H9 (cell line): ENCODE results near the gene FAM53B. TPM values are rescaled to one million over a fixed set of nuclear protein-coding genes. Genes with fewer than 3 reads are reported as not detected.

Experiments used
- DNase-seq: peaks from one replicate; pipeline ENCODE4 v3.0.0-alpha.2; 2017
- H2AFZ ChIP-seq: one replicate; pipeline ENCODE4 v1.6.1; 2013; ENCODE audit warnings: mild to moderate bottlenecking, low read length, control low read depth, moderate library complexity
- H2AK5ac ChIP-seq: 2 replicates; pipeline ENCODE4 v1.6.1; 2013; ENCODE audit warnings: low read length, control low read depth, mixed read lengths; ENCODE audit not compliant: insufficient read length
- H2BK120ac ChIP-seq: one replicate; pipeline ENCODE4 v1.6.1; 2013; ENCODE audit warnings: low read depth, mild to moderate bottlenecking, low read length, control low read depth, inconsistent platforms; ENCODE audit not compliant: poor library complexity, severe bottlenecking
- H2BK12ac ChIP-seq: 2 replicates; pipeline ENCODE4 v1.6.1; 2013; ENCODE audit warnings: low read length, control low read depth, mixed read lengths, low read depth; ENCODE audit not compliant: insufficient read length
- H2BK15ac ChIP-seq: 2 replicates; pipeline ENCODE4 v1.6.1; 2013; ENCODE audit warnings: low read depth, low read length, control low read depth
- H2BK20ac ChIP-seq: one replicate; pipeline ENCODE4 v1.6.1; 2013; ENCODE audit warnings: low read depth, mild to moderate bottlenecking, low read length, control low read depth, inconsistent platforms; ENCODE audit not compliant: poor library complexity, severe bottlenecking
- H2BK5ac ChIP-seq: 2 replicates; pipeline ENCODE4 v1.6.1; 2013; ENCODE audit warnings: low read length, control low read depth, mixed read lengths; ENCODE audit not compliant: insufficient read length
- H3K14ac ChIP-seq: 2 replicates; pipeline ENCODE4 v1.6.1; 2013; ENCODE audit warnings: low read length, control low read depth; ENCODE audit not compliant: insufficient read depth
- H3K18ac ChIP-seq: 2 replicates; pipeline ENCODE4 v1.6.1; 2013; ENCODE audit warnings: low read depth, mild to moderate bottlenecking, mixed read lengths, low read length, control low read depth; ENCODE audit not compliant: insufficient read length
- H3K23ac ChIP-seq: 2 replicates; pipeline ENCODE4 v1.6.1; 2013; ENCODE audit warnings: low read length, control low read depth, mixed read lengths, low read depth; ENCODE audit not compliant: insufficient read length
- H3K23me2 ChIP-seq: 2 replicates; pipeline ENCODE4 v1.6.1; 2013; ENCODE audit warnings: low read depth, mild to moderate bottlenecking, mixed read lengths, low read length, control low read depth; ENCODE audit not compliant: insufficient read length, poor library complexity, severe bottlenecking
- H3K27ac ChIP-seq: 2 replicates; pipeline ENCODE4 v1.5.1; 2013; ENCODE audit warnings: low read length, control low read depth, mixed read lengths, low read depth; ENCODE audit not compliant: insufficient read length
- H3K27me3 ChIP-seq: 2 replicates; pipeline ENCODE4 v1.6.1; 2013; ENCODE audit warnings: low read length, control low read depth, inconsistent platforms; ENCODE audit not compliant: insufficient read depth
- H3K4ac ChIP-seq: 2 replicates; pipeline ENCODE4 v1.6.1; 2013; ENCODE audit warnings: low read depth, mild to moderate bottlenecking, control low read depth, inconsistent platforms, low read length, moderate library complexity
- H3K4me1 ChIP-seq: 2 replicates; pipeline ENCODE4 v1.6.1; 2013; ENCODE audit warnings: low read length, control low read depth, inconsistent platforms; ENCODE audit not compliant: insufficient read depth
- H3K4me2 ChIP-seq: 2 replicates; pipeline ENCODE4 v1.6.1; 2013; ENCODE audit warnings: low read length, control low read depth, mixed read lengths; ENCODE audit not compliant: insufficient read length, insufficient read depth
- H3K56ac ChIP-seq: 2 replicates; pipeline ENCODE4 v1.6.1; 2013; ENCODE audit warnings: low read depth, mild to moderate bottlenecking, mixed read lengths, low read length, control low read depth; ENCODE audit not compliant: insufficient read length
- H3K79me1 ChIP-seq: 2 replicates; pipeline ENCODE4 v1.6.1; 2013; ENCODE audit warnings: low read depth, mild to moderate bottlenecking, moderate library complexity, low read length, control low read depth, inconsistent platforms; ENCODE audit not compliant: insufficient read depth, poor library complexity, severe bottlenecking
- H3K79me2 ChIP-seq: 2 replicates; pipeline ENCODE4 v1.6.1; 2013; ENCODE audit warnings: low read length, control low read depth, inconsistent platforms; ENCODE audit not compliant: insufficient read depth
- H3K9ac ChIP-seq: 2 replicates; pipeline ENCODE4 v1.6.1; 2013; ENCODE audit warnings: low read length, control low read depth, mixed read lengths; ENCODE audit not compliant: insufficient read length; ENCODE audit errors: extremely low read depth
- H3K9me3 ChIP-seq: one replicate; pipeline ENCODE4 v1.6.1; 2013; ENCODE audit warnings: low read depth, low read length, inconsistent platforms; ENCODE audit not compliant: control insufficient read depth
- H3T11ph ChIP-seq: one replicate; pipeline ENCODE4 v1.6.1; 2013; ENCODE audit warnings: mild to moderate bottlenecking, low read length, control low read depth, inconsistent platforms
- H4K20me1 ChIP-seq: one replicate; pipeline ENCODE4 v1.6.1; 2013; ENCODE audit not compliant: control insufficient read depth, insufficient read length, insufficient read depth
- H4K5ac ChIP-seq: 2 replicates; pipeline ENCODE4 v1.6.1; 2013; ENCODE audit warnings: low read depth, mild to moderate bottlenecking, mixed read lengths, low read length, control low read depth; ENCODE audit not compliant: insufficient read length
- H4K8ac ChIP-seq: replicated peaks from 2 replicates; pipeline ENCODE4 v1.6.1; 2013; ENCODE audit warnings: low read length, control low read depth, mixed read lengths, low read depth; ENCODE audit not compliant: insufficient read length
- H4K91ac ChIP-seq: 2 replicates; pipeline ENCODE4 v1.6.1; 2013; ENCODE audit warnings: low read depth, mild to moderate bottlenecking, moderate library complexity, mixed read lengths, low read length, control low read depth; ENCODE audit not compliant: insufficient read length
- H3K27ac Mint-ChIP-seq, 3 experiments: 2 replicates in 2 of 3; 3 replicates in 1 of 3; pipeline ENCODE4 v1.8.0; 2020 to 2021; ENCODE audit warnings: mixed read lengths in 3 of 3, mild to moderate bottlenecking in 1 of 3, moderate library complexity in 1 of 3
- H3K27me3 Mint-ChIP-seq: 2 replicates; pipeline ENCODE4 v1.8.0; 2021; ENCODE audit warnings: low read depth, mild to moderate bottlenecking, moderate library complexity, mixed read lengths
- H3K36me3 Mint-ChIP-seq, 3 experiments: 2 replicates in 2 of 3; 3 replicates in 1 of 3; pipeline ENCODE4 v1.8.0; 2020 to 2021; ENCODE audit warnings: low read depth in 3 of 3, mixed read lengths in 3 of 3; ENCODE audit not compliant: insufficient read depth in 1 of 3
- H3K4me1 Mint-ChIP-seq, 2 experiments: 2 replicates each; pipeline ENCODE4 v1.8.0; 2020; ENCODE audit warnings: mixed read lengths in 2 of 2
- H3K4me3 Mint-ChIP-seq, 2 experiments: 2 replicates in 1 of 2; 3 replicates in 1 of 2; pipeline ENCODE4 v1.8.0; 2020 to 2021; ENCODE audit warnings: mild to moderate bottlenecking in 2 of 2, mixed read lengths in 2 of 2, moderate library complexity in 1 of 2
- H3K9me3 Mint-ChIP-seq, 2 experiments: 2 replicates in 1 of 2; 3 replicates in 1 of 2; pipeline ENCODE4 v1.8.0; 2020; ENCODE audit warnings: mild to moderate bottlenecking in 2 of 2, mixed read lengths in 2 of 2, moderate library complexity in 1 of 2
- CTCF ChIP-seq: fragments of 200-600 bp; sonication (generic); conservative IDR thresholded peaks from 3 replicates; pipeline ENCODE4 v1.8.0; 2021; ENCODE audit warnings: antibody characterized with exemption, mild to moderate bottlenecking
- WGBS: extraction: QIAGEN DNeasy Blood & Tissue Kit; methylation state at CpG from one replicate; pipeline ENCODE4 v1.1.7; 2013; ENCODE audit warnings: missing lambda C conversion rate, low lambda C conversion rate, mixed read lengths; ENCODE audit not compliant: insufficient read length; ENCODE audit errors: extremely low coverage; 5-methylcytosine and 5-hydroxymethylcytosine counted together
- total RNA-seq: library from RNA; stranded (reverse); gene quantifications from 2 replicates; pipeline ENCODE4 v1.2.1, GENCODE V29; 2021

FAM53B gene
- total RNA-seq, 1 experiment from 2014 or later: 11.5 TPM

GRCh38 chr10:124625831-124626238 lies 118.3 kb downstream of the FAM53B start:
- Mint-ChIP-seq H3K36me3 (no peaks in the 10 kb centered on the region; a peak in 1 of 7 replicates), H3K27ac (no peak overlapping the region), H3K27me3 (peaks cover 1% of the 10 kb centered on the region; the same call in 1 of the 2 replicates), H3K9me3 (no peaks in the 10 kb centered on the region), H3K4me1 (peaks cover 28 to 35% of the 10 kb centered on the region in 2 experiments), H3K4me3 (no peak overlapping the region)
- WGBS: no CpG with 5 or more reads among the region's 23 CpGs
- Histone ChIP-seq H3K27ac (no peak overlapping the region), H3K9ac (no peak overlapping the region), H2BK120ac (no peak overlapping the region), H3K56ac (no peak overlapping the region), H4K20me1 (no peaks in the 10 kb centered on the region), H3T11ph (no peak overlapping the region), H3K14ac (peak overlapping the region; percentile 54; the same call in 1 of the 2 replicates), H2AFZ (no peak overlapping the region), H3K4ac (no peak overlapping the region; the same call in 1 of the 2 replicates), H3K4me2 (no peak overlapping the region), H2BK20ac (no peak overlapping the region), H2BK5ac (no peak overlapping the region), H3K18ac (peak overlapping the region; percentile 7), H2BK15ac (no peak overlapping the region), H2AK5ac (no peak overlapping the region), H3K79me2 (no peaks in the 10 kb centered on the region), H4K8ac (no peak overlapping the region), H3K79me1 (no peaks in the 10 kb centered on the region), H3K27me3 (no peaks in the 10 kb centered on the region), H3K23ac (no peak overlapping the region), H3K9me3 (no peaks in the 10 kb centered on the region), H4K91ac (no peak overlapping the region), H3K23me2 (no peaks in the 10 kb centered on the region), H2BK12ac (no peak overlapping the region), H3K4me1 (peaks cover 3% of the 10 kb centered on the region; the same call in 1 of the 2 replicates), H4K5ac (no peak overlapping the region)
- no peak for TF ChIP-seq CTCF
- DNase-seq: no peak
